Measurements from ENCODE around the gene FTH1.
A peak's percentile ranks its signal among the peaks of the same experiment; 100 is the strongest.
"Not testable (repeated sequence)": the region's sequence is repeated elsewhere in the genome, so short reads cannot be mapped to it uniquely, and the experiment has no call there.

The FTH1 gene

DNA sequence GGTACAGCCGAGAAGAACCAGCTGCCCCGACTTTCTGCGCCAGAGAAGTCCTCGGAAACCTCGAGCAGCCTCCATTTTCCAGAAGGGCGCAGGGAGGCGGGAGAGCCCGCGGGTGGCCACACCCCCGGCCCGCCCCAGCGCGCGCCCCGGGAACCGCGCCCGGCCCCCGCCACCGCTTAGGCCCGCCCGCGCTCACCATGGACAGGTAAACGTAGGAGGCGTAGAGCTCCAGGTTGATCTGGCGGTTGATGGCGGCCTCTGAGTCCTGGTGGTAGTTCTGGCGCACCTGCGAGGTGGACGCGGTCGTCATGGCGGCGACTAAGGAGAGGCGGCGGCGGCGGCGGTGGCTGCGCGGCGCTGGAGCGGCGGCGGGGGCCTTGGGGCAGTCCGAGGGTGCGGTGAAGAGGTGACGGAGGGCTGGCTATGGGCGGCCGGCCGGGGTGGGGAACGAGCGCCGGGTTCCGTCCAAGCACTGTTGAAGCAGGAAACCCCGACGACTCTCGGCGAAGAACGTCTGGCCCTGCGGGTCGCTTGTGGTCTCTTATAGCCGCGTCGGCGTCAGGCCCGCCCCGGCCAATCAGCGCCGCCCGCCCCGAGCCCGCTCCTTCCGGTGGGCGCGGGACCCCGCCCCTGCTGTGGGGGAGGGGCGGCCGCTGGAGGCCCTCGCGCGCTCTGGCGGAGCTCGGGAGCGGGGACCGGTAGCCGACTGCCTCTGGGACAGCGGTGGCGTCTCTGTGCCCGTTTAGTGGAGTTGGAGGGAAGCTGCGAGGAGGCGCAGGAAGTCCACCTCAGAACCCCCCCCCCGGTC lies at the start of gene FTH1:
FTH1 (minus strand) TSS at position 519 of the 808 bp plus-strand sequence; CDS start at position 310, 209 bp downstream.
- peak within 1 kb of the TSS; percentile 86 for H3K9ac ChIP-seq (ENCODE audit: low read length)
- peaks cover 21% of the 10 kb centered on the region for H3K4me1 ChIP-seq (ENCODE audit: control insufficient read depth, low read depth, low read length)
- H3K4me3 ChIP-seq (ENCODE audit: low read length): peak within 1 kb of the TSS; percentile 87
- H3K27me3 ChIP-seq (ENCODE audit: control insufficient read depth, insufficient read depth, low read length): no peaks in the 10 kb centered on the region
- H3K9me3 ChIP-seq (ENCODE audit: control insufficient read depth, low read depth, low read length): no peaks in the 10 kb centered on the region
- peak within 1 kb of the TSS; percentile 84 for H3K27ac ChIP-seq (ENCODE audit: low read length)
- H3K36me3 ChIP-seq (ENCODE audit: control insufficient read depth, low read depth, low read length): peaks cover 27% of the 10 kb centered on the region

DNA sequence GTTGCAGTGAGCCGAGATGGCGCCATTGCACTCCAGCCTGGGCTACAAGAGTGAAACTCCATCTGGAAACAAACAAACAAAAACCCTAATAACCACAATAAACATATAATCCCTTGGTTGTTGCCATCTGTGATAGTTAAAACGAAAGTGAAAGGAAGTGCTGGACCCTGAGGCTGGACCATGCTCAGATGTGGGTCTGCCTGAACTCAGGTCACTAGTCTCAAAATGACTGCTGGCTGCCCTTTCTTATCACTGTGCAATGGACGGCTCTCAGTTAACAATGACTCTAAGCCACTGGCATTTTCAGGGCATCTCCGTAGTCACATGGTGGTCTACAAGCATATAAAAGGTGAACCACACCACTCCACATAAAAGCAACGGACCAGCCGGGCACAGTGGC lies 48.2 kb upstream of the FTH1 start:
- Histone ChIP-seq H3K4me3 (ENCODE audit: low read length) (no peak overlapping the region), H3K4me1 (ENCODE audit: control insufficient read depth, low read depth, low read length) (no peaks in the 10 kb centered on the region), H3K9me3 (ENCODE audit: control insufficient read depth, low read depth, low read length) (no peaks in the 10 kb centered on the region), H3K27ac (ENCODE audit: low read length) (no peak overlapping the region), H3K36me3 (ENCODE audit: control insufficient read depth, low read depth, low read length) (no peaks in the 10 kb centered on the region), H3K9ac (ENCODE audit: low read length) (no peak overlapping the region), H3K27me3 (ENCODE audit: control insufficient read depth, insufficient read depth, low read length) (no peaks in the 10 kb centered on the region)

DNA sequence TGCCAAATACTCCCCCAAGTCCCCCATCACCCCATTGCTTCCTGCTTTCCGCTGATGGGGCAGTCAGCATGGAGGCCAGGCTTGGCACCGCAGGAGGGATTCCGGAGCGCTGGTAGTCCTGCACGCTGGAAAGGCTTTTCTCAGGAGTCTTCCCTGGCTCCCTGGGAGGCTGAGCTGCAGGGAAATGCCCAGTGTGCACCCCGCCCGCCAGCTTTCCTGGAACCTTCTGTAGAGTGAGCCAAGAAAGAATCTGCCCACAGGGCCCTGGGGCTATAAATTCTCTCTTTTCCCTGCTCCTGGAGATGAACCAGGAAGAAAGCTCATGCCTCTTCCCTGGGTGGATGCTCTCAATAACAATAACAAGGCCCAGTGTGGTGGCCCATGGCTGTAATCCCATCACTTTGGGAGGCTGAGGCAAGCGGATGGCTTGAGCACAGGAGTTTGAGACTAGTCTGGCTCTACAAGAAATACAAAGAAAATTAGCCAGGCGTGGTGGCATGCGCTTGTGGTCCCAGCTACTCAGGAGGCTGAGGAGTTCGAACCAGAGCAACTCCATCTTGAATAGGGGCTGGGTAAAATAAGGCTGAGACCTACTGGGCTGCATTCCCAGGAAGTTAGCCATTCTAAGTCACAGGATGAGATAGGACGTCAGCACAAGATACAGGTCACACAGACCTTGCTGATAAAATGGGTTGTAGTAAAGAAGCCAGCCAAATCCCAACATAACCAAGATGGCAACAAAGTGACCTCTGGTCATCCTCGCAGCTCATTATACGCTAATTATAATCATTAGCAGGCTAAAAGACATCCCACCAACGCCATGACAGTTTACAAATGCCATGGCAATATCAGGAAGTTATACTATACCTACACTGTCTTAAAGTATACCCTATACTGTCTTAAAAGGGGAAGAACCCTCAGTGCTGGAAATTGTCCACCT lies 46.4 kb upstream of the FTH1 start:
- H3K27me3 ChIP-seq (ENCODE audit: control insufficient read depth, insufficient read depth, low read length): no peaks in the 10 kb centered on the region
- no peaks in the 10 kb centered on the region for H3K36me3 ChIP-seq (ENCODE audit: control insufficient read depth, low read depth, low read length)
- no peak overlapping the region for H3K27ac ChIP-seq (ENCODE audit: low read length)
- no peaks in the 10 kb centered on the region for H3K4me1 ChIP-seq (ENCODE audit: control insufficient read depth, low read depth, low read length)
- no peaks in the 10 kb centered on the region for H3K9me3 ChIP-seq (ENCODE audit: control insufficient read depth, low read depth, low read length)
- no peak overlapping the region for H3K4me3 ChIP-seq (ENCODE audit: low read length)
- no peak overlapping the region for H3K9ac ChIP-seq (ENCODE audit: low read length)

DNA sequence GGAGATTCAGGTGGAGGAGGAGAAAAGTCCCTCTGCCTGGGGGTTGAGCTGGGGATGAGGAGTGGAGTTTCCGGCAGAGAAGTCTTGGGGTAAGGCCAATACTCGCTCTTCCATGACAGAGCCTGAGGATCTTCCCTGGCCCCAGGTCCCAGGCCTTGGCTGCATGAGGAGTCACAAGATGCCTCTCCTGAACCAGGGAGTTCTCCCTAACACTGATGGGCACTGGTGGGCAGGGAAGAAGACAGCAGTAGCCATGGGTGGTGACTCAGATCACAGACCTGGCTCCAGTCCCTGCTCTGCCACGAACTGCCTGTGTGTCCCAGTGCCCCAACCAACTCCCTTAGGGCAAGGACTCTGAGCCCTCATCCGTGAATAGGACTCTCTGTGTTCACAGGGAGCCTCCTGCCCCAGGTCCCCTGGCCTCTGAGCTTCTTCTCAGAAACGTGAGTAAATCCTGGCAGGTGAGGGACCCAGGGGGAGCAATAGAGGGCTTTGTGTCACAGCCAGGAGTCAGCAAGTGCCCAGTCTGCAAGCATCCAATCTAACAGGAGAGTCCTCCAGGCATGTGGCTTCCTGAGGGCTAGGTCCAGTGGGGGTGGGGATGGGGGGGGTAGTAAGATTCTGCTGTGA lies 45.5 kb upstream of the FTH1 start:
- Histone ChIP-seq H3K4me1 (ENCODE audit: control insufficient read depth, low read depth, low read length) (no peaks in the 10 kb centered on the region), H3K36me3 (ENCODE audit: control insufficient read depth, low read depth, low read length) (no peaks in the 10 kb centered on the region), H3K27ac (ENCODE audit: low read length) (no peak overlapping the region), H3K27me3 (ENCODE audit: control insufficient read depth, insufficient read depth, low read length) (no peaks in the 10 kb centered on the region), H3K9me3 (ENCODE audit: control insufficient read depth, low read depth, low read length) (no peaks in the 10 kb centered on the region), H3K9ac (ENCODE audit: low read length) (no peak overlapping the region), H3K4me3 (ENCODE audit: low read length) (no peak overlapping the region)

- H3K4me3 ChIP-seq (ENCODE audit: low read length): no peak overlapping the region
- no peak overlapping the region for H3K27ac ChIP-seq (ENCODE audit: low read length)
- H3K9me3 ChIP-seq (ENCODE audit: control insufficient read depth, low read depth, low read length): no peaks in the 10 kb centered on the region
- no peaks in the 10 kb centered on the region for H3K27me3 ChIP-seq (ENCODE audit: control insufficient read depth, insufficient read depth, low read length)
- H3K4me1 ChIP-seq (ENCODE audit: control insufficient read depth, low read depth, low read length): no peaks in the 10 kb centered on the region
- H3K36me3 ChIP-seq (ENCODE audit: control insufficient read depth, low read depth, low read length): no peaks in the 10 kb centered on the region
- H3K9ac ChIP-seq (ENCODE audit: low read length): no peak overlapping the region
These were observed 45.0 kb upstream of the FTH1 start for GRCh38 chr11:62012451-62012831.

DNA sequence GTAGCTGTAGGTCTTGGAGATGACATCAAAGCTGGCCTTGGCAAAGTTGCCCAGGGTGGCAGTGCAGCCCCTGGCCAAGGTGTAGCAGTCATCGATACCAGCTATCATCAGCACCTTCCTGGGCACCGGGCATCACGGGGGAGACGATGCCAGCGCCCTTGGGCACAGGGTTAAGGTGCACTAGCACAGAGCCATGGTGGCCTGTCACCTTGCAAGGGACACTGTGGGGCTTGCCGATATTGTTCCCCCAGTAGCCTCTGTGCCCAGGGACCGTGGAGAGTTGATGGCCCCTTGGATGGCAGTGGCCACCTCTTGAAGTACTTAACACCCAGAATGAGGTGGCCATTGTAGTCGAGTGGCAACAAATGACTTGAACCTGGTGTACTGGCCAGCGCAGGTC lies 44.4 kb upstream of the FTH1 start:
- no peak overlapping the region for H3K27ac ChIP-seq (ENCODE audit: low read length)
- no peaks in the 10 kb centered on the region for H3K36me3 ChIP-seq (ENCODE audit: control insufficient read depth, low read depth, low read length)
- H3K4me3 ChIP-seq (ENCODE audit: low read length): no peak overlapping the region
- no peak overlapping the region for H3K9ac ChIP-seq (ENCODE audit: low read length)
- no peaks in the 10 kb centered on the region for H3K27me3 ChIP-seq (ENCODE audit: control insufficient read depth, insufficient read depth, low read length)
- no peaks in the 10 kb centered on the region for H3K4me1 ChIP-seq (ENCODE audit: control insufficient read depth, low read depth, low read length)
- no peaks in the 10 kb centered on the region for H3K9me3 ChIP-seq (ENCODE audit: control insufficient read depth, low read depth, low read length)

GRCh38 chr11:62010935-62011528 lies 43.6 kb upstream of the FTH1 start:
- Histone ChIP-seq H3K4me1 (ENCODE audit: control insufficient read depth, low read depth, low read length) (no peaks in the 10 kb centered on the region), H3K27me3 (ENCODE audit: control insufficient read depth, insufficient read depth, low read length) (no peaks in the 10 kb centered on the region), H3K36me3 (ENCODE audit: control insufficient read depth, low read depth, low read length) (no peaks in the 10 kb centered on the region), H3K9me3 (ENCODE audit: control insufficient read depth, low read depth, low read length) (no peaks in the 10 kb centered on the region), H3K27ac (ENCODE audit: low read length) (no peak overlapping the region), H3K9ac (ENCODE audit: low read length) (no peak overlapping the region), H3K4me3 (ENCODE audit: low read length) (no peak overlapping the region)

GRCh38 chr11:62008193-62008592 lies 40.8 kb upstream of the FTH1 start:
- Histone ChIP-seq H3K27me3 (ENCODE audit: control insufficient read depth, insufficient read depth, low read length) (no peaks in the 10 kb centered on the region), H3K27ac (ENCODE audit: low read length) (no peak overlapping the region), H3K4me1 (ENCODE audit: control insufficient read depth, low read depth, low read length) (no peaks in the 10 kb centered on the region), H3K9me3 (ENCODE audit: control insufficient read depth, low read depth, low read length) (no peaks in the 10 kb centered on the region), H3K36me3 (ENCODE audit: control insufficient read depth, low read depth, low read length) (no peaks in the 10 kb centered on the region), H3K4me3 (ENCODE audit: low read length) (no peak overlapping the region), H3K9ac (ENCODE audit: low read length) (no peak overlapping the region)

DNA sequence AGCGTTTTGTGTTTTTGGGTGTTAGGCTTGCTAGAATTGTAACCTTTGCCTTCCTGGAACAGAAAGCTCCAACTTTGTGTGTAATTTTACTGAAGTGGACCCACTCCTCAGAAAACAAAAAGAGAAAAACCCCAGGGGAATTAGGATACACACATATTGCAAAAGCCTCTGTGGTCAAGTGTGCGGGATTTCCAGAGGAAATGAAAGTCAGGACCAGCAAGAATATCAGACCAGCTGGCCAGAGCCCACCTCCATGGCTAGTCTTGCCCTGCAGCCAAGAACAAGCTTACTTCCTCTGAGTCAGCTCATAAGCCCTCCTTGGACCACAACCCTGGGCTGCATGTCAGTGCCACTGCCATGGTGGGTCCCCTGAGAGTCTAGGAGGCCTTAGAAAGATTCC lies 37.0 kb upstream of the FTH1 start:
- peaks cover 2% of the 10 kb centered on the region for H3K9me3 ChIP-seq (ENCODE audit: control insufficient read depth, low read depth, low read length)
- H3K4me3 ChIP-seq (ENCODE audit: low read length): no peak overlapping the region
- no peaks in the 10 kb centered on the region for H3K4me1 ChIP-seq (ENCODE audit: control insufficient read depth, low read depth, low read length)
- no peaks in the 10 kb centered on the region for H3K36me3 ChIP-seq (ENCODE audit: control insufficient read depth, low read depth, low read length)
- H3K27me3 ChIP-seq (ENCODE audit: control insufficient read depth, insufficient read depth, low read length): no peaks in the 10 kb centered on the region
- no peak overlapping the region for H3K27ac ChIP-seq (ENCODE audit: low read length)
- no peak overlapping the region for H3K9ac ChIP-seq (ENCODE audit: low read length)

- H3K9me3 ChIP-seq (ENCODE audit: control insufficient read depth, low read depth, low read length); H3K27me3 ChIP-seq (ENCODE audit: control insufficient read depth, insufficient read depth, low read length); H3K4me1 ChIP-seq (ENCODE audit: control insufficient read depth, low read depth, low read length); H3K9ac ChIP-seq (ENCODE audit: low read length); H3K27ac ChIP-seq (ENCODE audit: low read length); H3K4me3 ChIP-seq (ENCODE audit: low read length); H3K36me3 ChIP-seq (ENCODE audit: control insufficient read depth, low read depth, low read length): not testable (repeated sequence)
These were observed 34.8 kb upstream of the FTH1 start for GRCh38 chr11:62002283-62002682.

All from iPS-18a (cell line).